GM12878 (cell line): ENCODE results near the gene LTB. TPM values are rescaled to one million over a fixed set of nuclear protein-coding genes. Genes with fewer than 3 reads are reported as not detected.

Experiments used
- BHLHE40 ChIP-seq, 2 experiments: fragments of 450-650 bp in 1 of 2; IDR thresholded peaks; 2 replicates each; pipeline ENCODE4 v1.6.1; 2011 to 2017; ENCODE audit warnings: low read depth in 2 of 2, borderline replicate concordance in 1 of 2, improper control_type of control experiment in 1 of 2, low read length in 1 of 2, mild to moderate bottlenecking in 1 of 2
- CREM ChIP-seq: IDR thresholded peaks from 2 replicates; pipeline ENCODE4 v1.6.1; 2014; ENCODE audit warnings: antibody characterized with exemption, low read depth
- GABPA ChIP-seq: IDR thresholded peaks from 2 replicates; pipeline ENCODE4 v1.6.1; 2014; ENCODE audit warnings: antibody characterized with exemption, low read depth, mild to moderate bottlenecking, inconsistent platforms
- JUNB ChIP-seq: IDR thresholded peaks from 2 replicates; pipeline ENCODE4 v1.6.1; 2016; ENCODE audit warnings: antibody characterized with exemption, mild to moderate bottlenecking
- MEF2A ChIP-seq: IDR thresholded peaks from 2 replicates; pipeline ENCODE4 v1.6.1; 2011; ENCODE audit warnings: low read depth, mild to moderate bottlenecking, low read length, moderate library complexity; ENCODE audit not compliant: insufficient read depth
- MEF2B ChIP-seq: fragments of 450-650 bp; IDR thresholded peaks from 2 replicates; pipeline ENCODE4 v1.6.1; 2018; ENCODE audit warnings: mild to moderate bottlenecking, moderate library complexity; ENCODE audit not compliant: partially characterized antibody, poor library complexity, severe bottlenecking
- NFYB ChIP-seq: IDR thresholded peaks from 2 replicates; pipeline ENCODE4 v1.6.1; 2011; ENCODE audit warnings: low read depth, mild to moderate bottlenecking, low read length, improper control_type of control experiment, moderate library complexity; ENCODE audit not compliant: insufficient read depth
- POLR2A ChIP-seq: IDR thresholded peaks from 2 replicates; pipeline ENCODE4 v1.6.1; 2011; ENCODE audit warnings: low read depth, mild to moderate bottlenecking, low read length
- POU2F2 ChIP-seq: IDR thresholded peaks from 3 replicates; pipeline ENCODE4 v1.6.1; 2011; ENCODE audit warnings: low read depth, mild to moderate bottlenecking, low read length, borderline replicate concordance
- RAD51 ChIP-seq: fragments of 450-650 bp; IDR thresholded peaks from 2 replicates; pipeline ENCODE4 v1.6.1; 2016; ENCODE audit warnings: moderate library complexity, mild to moderate bottlenecking, inconsistent platforms
- RB1 ChIP-seq: fragments of 450-650 bp; formaldehyde crosslinking; IDR thresholded peaks from 2 replicates; pipeline ENCODE4 v1.6.1; 2017; ENCODE audit warnings: mild to moderate bottlenecking, borderline replicate concordance
- SMC3 ChIP-seq: IDR thresholded peaks from 2 replicates; pipeline ENCODE4 v1.6.1; 2011; ENCODE audit warnings: low read length, improper control_type of control experiment, borderline replicate concordance
- TCF12 ChIP-seq: IDR thresholded peaks from 2 replicates; pipeline ENCODE4 v1.6.1; 2011; ENCODE audit warnings: low read depth, mild to moderate bottlenecking, low read length
- ZNF217 ChIP-seq: fragments of 450-650 bp; IDR thresholded peaks from 2 replicates; pipeline ENCODE4 v1.6.1; 2017; ENCODE audit warnings: antibody characterized with exemption, mild to moderate bottlenecking
- polyA plus RNA-seq, 11 experiments: library from polyadenylated mRNA; depleted of rRNA in 4 of 11; unstranded in 6 of 11; stranded (reverse) in 5 of 11; fragments of >200 nt; fragmentation: Nextera tagmentation in 4 of 11; fragmentation: Illumina TruSeq in 1 of 11; extraction: Ambion mirVana in 4 of 11; extraction: Trizol in 1 of 11; gene quantifications; 1 replicate in 1 of 11; 2 replicates in 10 of 11; pipeline versions ENCODE4 v1.2.1 to v1.2.3, GENCODE V29; 2011 to 2016; ENCODE audit warnings: inconsistent platforms in 2 of 11, missing spikeins in 2 of 11, low read depth in 1 of 11
- total RNA-seq, 4 experiments: library from RNA; depleted of rRNA in 3 of 4; stranded (reverse); fragments of >200 nt in 3 of 4; fragmentation: Illumina TruSeq in 1 of 4; extraction: Trizol in 1 of 4; gene quantifications; 2 replicates each; pipeline versions ENCODE4 v1.2.1 to v1.2.3, GENCODE V29; 2013 to 2021
- TF ChIP-seq, protein P1 (sequence below): fragments of 450-650 bp; IDR thresholded peaks from 2 replicates; pipeline ENCODE4 v1.6.1; 2016; ENCODE audit warnings: mild to moderate bottlenecking, moderate library complexity, borderline replicate concordance
- TF ChIP-seq, protein P2 (sequence below): fragments of 450-650 bp; IDR thresholded peaks from 2 replicates; pipeline ENCODE4 v1.6.1; 2016; ENCODE audit warnings: mild to moderate bottlenecking
- TF ChIP-seq, protein P3 (sequence below), 3 experiments: IDR thresholded peaks in 2 of 3; conservative IDR thresholded peaks in 1 of 3; 2 replicates each; pipeline ENCODE4 v1.5.1; 2011; ENCODE audit warnings: low read depth in 3 of 3, low read length in 3 of 3, mild to moderate bottlenecking in 3 of 3, control low read depth in 2 of 3, moderate library complexity in 2 of 3, inconsistent platforms in 1 of 3, mixed read lengths in 1 of 3; ENCODE audit not compliant: control insufficient read depth in 2 of 3, insufficient read depth in 1 of 3; ENCODE audit errors: extremely low read depth in 1 of 3

Gene LTB
- total and polyA plus RNA-seq, 10 of the 15 experiments (the other 5 are each of a cell fraction or from before 2014, with no cell fraction given) = 0.71 to 74.3 (median 20.0) TPM

DNA sequence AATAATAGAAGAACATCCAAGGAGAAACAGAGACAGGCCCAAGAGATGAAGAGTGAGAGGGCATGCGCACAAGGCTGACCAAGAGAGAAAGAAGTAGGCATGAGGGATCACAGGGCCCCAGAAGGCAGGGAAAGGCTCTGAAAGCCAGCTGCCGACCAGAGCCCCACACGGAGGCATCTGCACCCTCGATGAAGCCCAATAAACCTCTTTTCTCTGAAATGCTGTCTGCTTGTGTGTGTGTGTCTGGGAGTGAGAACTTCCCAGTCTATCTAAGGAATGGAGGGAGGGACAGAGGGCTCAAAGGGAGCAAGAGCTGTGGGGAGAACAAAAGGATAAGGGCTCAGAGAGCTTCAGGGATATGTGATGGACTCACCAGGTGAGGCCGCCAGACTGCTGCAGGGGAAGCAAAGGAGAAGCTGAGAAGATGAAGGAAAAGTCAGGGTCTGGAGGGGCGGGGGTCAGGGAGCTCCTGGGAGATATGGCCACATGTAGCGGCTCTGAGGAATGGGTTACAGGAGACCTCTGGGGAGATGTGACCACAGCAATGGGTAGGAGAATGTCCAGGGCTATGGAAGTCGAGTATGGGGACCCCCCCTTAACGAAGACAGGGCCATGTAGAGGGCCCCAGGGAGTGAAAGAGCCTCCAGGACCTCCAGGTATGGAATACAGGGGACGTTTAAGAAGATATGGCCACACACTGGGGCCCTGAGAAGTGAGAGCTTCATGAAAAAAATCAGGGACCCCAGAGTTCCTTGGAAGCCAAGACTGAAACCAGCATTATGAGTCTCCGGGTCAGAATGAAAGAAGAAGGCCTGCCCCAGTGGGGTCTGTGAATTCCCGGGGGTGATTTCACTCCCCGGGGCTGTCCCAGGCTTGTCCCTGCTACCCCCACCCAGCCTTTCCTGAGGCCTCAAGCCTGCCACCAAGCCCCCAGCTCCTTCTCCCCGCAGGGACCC, 7.8 kb downstream of the LTB start (continued):
- TF ChIP-seq, protein P1, sequence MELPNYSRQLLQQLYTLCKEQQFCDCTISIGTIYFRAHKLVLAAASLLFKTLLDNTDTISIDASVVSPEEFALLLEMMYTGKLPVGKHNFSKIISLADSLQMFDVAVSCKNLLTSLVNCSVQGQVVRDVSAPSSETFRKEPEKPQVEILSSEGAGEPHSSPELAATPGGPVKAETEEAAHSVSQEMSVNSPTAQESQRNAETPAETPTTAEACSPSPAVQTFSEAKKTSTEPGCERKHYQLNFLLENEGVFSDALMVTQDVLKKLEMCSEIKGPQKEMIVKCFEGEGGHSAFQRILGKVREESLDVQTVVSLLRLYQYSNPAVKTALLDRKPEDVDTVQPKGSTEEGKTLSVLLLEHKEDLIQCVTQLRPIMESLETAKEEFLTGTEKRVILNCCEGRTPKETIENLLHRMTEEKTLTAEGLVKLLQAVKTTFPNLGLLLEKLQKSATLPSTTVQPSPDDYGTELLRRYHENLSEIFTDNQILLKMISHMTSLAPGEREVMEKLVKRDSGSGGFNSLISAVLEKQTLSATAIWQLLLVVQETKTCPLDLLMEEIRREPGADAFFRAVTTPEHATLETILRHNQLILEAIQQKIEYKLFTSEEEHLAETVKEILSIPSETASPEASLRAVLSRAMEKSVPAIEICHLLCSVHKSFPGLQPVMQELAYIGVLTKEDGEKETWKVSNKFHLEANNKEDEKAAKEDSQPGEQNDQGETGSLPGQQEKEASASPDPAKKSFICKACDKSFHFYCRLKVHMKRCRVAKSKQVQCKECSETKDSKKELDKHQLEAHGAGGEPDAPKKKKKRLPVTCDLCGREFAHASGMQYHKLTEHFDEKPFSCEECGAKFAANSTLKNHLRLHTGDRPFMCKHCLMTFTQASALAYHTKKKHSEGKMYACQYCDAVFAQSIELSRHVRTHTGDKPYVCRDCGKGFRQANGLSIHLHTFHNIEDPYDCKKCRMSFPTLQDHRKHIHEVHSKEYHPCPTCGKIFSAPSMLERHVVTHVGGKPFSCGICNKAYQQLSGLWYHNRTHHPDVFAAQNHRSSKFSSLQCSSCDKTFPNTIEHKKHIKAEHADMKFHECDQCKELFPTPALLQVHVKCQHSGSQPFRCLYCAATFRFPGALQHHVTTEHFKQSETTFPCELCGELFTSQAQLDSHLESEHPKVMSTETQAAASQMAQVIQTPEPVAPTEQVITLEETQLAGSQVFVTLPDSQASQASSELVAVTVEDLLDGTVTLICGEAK = no peak
- TF ChIP-seq, protein P2, sequence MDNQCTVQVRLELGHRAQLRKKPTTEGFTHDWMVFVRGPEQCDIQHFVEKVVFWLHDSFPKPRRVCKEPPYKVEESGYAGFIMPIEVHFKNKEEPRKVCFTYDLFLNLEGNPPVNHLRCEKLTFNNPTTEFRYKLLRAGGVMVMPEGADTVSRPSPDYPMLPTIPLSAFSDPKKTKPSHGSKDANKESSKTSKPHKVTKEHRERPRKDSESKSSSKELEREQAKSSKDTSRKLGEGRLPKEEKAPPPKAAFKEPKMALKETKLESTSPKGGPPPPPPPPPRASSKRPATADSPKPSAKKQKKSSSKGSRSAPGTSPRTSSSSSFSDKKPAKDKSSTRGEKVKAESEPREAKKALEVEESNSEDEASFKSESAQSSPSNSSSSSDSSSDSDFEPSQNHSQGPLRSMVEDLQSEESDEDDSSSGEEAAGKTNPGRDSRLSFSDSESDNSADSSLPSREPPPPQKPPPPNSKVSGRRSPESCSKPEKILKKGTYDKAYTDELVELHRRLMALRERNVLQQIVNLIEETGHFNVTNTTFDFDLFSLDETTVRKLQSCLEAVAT = 0 out of 2 replicates have a peak, but pooled peaks have one; percentile 31
- peak; percentile 78 for TF ChIP-seq JUNB
- no peak for TF ChIP-seq ZNF217
- 0 out of 2 replicates have a peak, but pooled peaks have one; percentile 7 for TF ChIP-seq SMC3
- TF ChIP-seq BHLHE40 (IDR thresholded peaks at IDR 0.05; ENCODE audit: borderline replicate concordance in 1 of 2, low read depth in 2 of 2, low read length in 1 of 2) = 0 out of 4 replicates have a peak, but pooled peaks of 1 of the 2 experiments have one; percentile 12
- 0 out of 3 replicates have a peak, but pooled peaks have one; percentile 8 for TF ChIP-seq POU2F2
- peak; percentile 9; the same call in 1 of the 2 replicates for TF ChIP-seq POLR2A
- no peak for TF ChIP-seq GABPA
- TF ChIP-seq MEF2A = 0 out of 2 replicates have a peak, but pooled peaks have one; percentile 8
- TF ChIP-seq MEF2B = peak; percentile 82
- no peak for TF ChIP-seq RAD51
- TF ChIP-seq, protein P3, sequence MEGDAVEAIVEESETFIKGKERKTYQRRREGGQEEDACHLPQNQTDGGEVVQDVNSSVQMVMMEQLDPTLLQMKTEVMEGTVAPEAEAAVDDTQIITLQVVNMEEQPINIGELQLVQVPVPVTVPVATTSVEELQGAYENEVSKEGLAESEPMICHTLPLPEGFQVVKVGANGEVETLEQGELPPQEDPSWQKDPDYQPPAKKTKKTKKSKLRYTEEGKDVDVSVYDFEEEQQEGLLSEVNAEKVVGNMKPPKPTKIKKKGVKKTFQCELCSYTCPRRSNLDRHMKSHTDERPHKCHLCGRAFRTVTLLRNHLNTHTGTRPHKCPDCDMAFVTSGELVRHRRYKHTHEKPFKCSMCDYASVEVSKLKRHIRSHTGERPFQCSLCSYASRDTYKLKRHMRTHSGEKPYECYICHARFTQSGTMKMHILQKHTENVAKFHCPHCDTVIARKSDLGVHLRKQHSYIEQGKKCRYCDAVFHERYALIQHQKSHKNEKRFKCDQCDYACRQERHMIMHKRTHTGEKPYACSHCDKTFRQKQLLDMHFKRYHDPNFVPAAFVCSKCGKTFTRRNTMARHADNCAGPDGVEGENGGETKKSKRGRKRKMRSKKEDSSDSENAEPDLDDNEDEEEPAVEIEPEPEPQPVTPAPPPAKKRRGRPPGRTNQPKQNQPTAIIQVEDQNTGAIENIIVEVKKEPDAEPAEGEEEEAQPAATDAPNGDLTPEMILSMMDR (IDR thresholded peaks at IDR 0.05 in 2 of 3, conservative IDR thresholded peaks at IDR 0.05 in 1 of 3; ENCODE audit: control insufficient read depth in 2 of 3, extremely low read depth in 1 of 3, insufficient read depth in 1 of 3, low read depth in 3 of 3, low read length in 3 of 3) = peak in 2 of 3 experiments; percentile 20 to 28; a peak in 3 of 6 replicates
- 0 out of 2 replicates have a peak, but pooled peaks have one; percentile 14 for TF ChIP-seq TCF12
- peak; percentile 37; the same call in 1 of the 2 replicates for TF ChIP-seq CREM
- TF ChIP-seq NFYB = no peak
- no peak for TF ChIP-seq RB1
